Measurements from ENCODE around the gene DPY30.
"Not testable (repeated sequence)": the region's sequence is repeated elsewhere in the genome, so short reads cannot be mapped to it uniquely, and the experiment has no call there.

DPY30 gene

DNA sequence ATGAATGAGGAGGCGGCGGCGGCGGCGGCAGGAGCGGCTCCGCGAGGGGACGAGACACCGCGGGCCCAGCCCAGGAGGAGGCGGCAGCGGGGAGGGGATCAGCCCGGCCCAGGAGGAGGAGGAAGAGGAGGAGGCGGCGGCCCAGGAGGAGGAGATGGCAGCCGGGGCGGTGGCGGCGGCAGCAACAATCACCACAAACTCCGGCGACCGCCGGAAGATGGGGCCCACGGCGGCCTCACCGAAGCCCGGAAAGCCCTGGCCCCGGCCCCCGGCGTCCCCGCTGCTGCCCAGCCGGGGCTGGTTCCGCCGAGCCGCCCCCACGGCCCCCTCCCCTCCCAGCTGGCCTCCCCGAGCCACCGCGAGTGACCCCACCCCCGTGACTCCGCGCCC lies 29.3 kb downstream of the DPY30 start:
- in situ Hi-C loops (cut with MboI; ENCODE audit: low sequenced_read_pairs): not testable (repeated sequence)

DNA sequence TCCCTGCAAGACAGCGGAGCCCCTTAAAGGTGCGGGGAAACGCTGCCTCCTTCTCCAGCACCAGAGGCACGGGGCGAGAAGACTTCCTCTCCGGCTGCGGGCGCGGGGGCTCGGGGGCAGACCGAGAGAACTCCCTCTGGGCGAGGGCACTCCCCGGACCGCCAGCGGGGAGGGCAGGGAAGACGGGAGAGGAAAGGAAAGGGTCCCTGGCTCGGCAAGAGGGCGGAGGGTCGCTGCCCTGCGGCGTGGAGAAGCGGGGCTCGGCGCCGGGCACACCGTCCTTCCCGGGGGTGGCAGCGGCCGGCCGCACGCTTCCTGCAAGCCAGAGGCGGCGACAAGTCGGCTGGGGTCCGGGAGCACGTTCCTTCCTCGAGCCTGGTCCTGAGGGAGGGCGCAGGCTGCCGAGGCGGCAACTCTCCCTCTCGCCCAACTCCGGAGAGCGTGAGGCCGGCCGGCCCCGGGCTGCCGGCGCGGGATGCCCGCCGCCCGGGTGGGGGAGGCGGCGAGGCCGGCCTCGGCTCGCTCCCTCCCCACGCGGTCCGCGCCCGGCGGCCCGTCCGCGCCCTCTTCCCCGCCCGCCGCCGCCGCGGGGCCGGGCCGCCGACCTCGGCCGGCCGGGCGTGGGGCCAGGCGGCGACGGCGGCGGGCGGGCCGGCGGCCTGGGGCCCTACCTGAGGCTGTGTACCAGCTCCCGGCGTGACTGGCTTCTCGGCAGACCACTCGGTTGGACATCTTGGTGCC lies 29.9 kb downstream of the DPY30 start:
- in situ Hi-C loops (cut with MboI; ENCODE audit: low sequenced_read_pairs): no loop called here

DNA sequence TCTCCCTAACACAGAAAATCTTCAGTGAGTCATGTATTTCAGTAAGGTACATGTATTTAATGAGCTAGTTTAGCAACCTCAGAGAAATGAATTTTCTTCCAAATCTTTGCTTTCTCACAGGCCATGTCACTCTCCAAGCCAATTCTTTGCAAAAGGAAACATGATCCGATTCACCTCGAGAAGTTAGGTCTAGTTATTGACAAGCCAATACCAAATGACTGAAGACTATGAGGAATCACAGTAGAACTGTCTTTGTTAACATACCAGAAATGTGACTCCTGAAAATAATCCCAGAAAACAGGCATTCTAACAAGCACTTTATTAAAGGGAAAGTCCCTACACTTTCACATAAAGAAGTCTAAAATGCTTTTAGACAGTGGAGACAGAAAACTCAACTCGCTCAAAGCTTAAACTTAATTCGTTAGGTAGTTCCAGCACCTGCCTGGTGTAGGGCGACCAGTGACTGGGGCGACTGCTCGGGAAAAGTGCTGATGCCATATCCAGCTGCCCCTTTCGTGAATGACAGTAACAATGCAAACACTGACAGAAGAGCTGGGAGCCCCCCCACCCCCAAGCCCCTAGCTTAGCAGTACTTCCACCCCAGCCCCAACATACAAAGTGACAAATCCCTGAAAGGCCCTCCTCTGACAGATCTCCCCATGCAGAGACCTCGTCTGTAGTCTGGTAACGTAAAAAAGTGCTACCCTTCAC lies 30.6 kb downstream of the DPY30 start:
- in situ Hi-C loops (cut with MboI; ENCODE audit: low sequenced_read_pairs): no loop called here

DNA sequence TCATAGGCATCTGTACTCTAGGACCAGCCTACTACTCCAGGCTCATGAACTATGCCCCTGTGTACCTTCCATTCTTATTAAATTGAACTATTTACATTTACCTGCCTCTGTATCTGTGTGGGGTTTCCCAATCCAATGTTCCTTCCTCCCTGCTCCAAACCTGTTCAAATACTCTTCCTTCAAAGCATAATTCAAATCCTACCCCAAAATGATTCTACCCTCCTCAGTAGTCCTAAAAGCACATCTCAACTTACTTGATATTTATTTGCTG lies 32.5 kb downstream of the DPY30 start:
- in situ Hi-C loops (cut with MboI; ENCODE audit: low sequenced_read_pairs): no loop called here

DNA sequence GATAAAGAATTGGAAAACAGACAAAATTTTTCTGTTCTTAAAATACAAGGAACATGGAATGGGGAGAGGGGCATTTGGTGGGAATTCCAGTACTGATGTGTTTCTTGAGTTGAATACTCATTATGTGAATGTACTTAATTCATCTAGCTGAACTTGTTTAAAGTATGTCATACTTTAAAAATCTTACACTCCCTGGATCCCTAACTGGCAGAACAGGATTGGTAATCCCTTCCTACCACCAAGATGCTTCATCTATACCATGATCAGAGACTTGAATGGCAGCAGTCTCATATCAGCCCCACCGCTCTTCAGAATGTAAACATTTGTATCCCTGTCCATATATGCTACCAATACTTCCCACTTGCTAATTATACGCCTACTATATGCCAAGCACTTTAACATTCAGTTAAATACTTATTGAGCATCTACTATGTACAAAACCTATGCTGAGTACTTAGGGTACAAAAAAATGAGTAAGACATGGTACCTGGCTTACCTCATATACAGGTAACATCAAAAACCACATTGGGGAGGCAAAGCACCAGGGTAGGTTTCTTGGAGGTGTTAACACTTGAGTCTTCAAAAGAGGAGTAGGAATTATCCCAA lies 34.1 kb downstream of the DPY30 start:
- in situ Hi-C loops (cut with MboI; ENCODE audit: low sequenced_read_pairs): no loop called here

- in situ Hi-C loops (cut with MboI; ENCODE audit: low sequenced_read_pairs): no loop called here
Observed at GRCh38 chr2:32003791-32004190, 35.8 kb downstream of the DPY30 start.

- in situ Hi-C loops (cut with MboI; ENCODE audit: low sequenced_read_pairs): no loop called here
Observed at GRCh38 chr2:32002406-32002805, 37.2 kb downstream of the DPY30 start.

- in situ Hi-C loops (cut with MboI; ENCODE audit: low sequenced_read_pairs): no loop called here
Observed at GRCh38 chr2:31999438-31999837, 40.2 kb downstream of the DPY30 start.

GRCh38 chr2:31998731-31999383 lies 40.7 kb downstream of the DPY30 start:
- in situ Hi-C loops (cut with MboI; ENCODE audit: low sequenced_read_pairs): no loop called here

DNA sequence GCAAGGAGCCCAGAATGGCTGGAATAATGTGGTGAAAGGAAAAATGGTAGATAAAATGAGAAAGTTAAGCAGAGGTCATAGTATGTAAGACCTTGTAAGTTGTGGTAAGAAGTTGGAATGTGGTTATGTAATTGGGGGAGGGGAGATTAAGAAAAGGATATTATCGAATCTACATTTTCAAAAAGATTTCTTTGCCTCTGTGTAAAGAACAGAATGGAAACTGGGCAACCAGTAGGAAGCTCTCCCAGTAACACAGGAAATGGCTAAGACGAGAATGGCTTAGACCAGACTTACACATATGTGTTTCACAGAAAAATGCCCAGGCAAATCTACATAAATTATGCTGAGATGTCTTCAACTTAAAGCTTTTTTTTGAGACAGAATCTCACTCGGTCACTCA lies 42.0 kb downstream of the DPY30 start:
- in situ Hi-C loops (cut with MboI; ENCODE audit: low sequenced_read_pairs): no loop called here

GRCh38 chr2:31996571-31997150 lies 42.9 kb downstream of the DPY30 start:
- in situ Hi-C loops (cut with MboI; ENCODE audit: low sequenced_read_pairs): no loop called here

DNA sequence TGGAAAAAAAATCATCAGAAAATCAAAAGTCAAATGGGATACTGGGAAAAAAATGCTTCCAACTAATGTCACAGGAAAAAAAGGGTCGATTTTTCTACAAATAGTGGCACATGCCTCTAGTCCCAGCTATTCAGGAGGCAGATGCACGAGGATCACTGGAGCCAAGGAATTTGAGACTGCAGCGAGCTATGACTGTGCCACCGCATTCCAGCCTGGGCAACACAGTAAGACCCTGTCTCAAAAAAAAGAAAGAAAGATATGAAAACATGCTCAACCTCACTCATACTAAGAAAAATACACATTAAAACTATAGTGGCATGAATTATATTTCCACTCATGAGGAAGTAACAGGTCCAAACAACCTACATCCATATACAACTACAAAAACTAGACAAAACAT lies 46.7 kb downstream of the DPY30 start:
- in situ Hi-C loops (cut with MboI; ENCODE audit: low sequenced_read_pairs): no loop called here

- in situ Hi-C loops (cut with MboI; ENCODE audit: low sequenced_read_pairs): no loop called here
Observed at GRCh38 chr2:31992025-31992579, 47.5 kb downstream of the DPY30 start.

- in situ Hi-C loops (cut with MboI; ENCODE audit: low sequenced_read_pairs): no loop called here
Observed at GRCh38 chr2:31989946-31990345, 49.7 kb downstream of the DPY30 start.

- in situ Hi-C loops (cut with MboI; ENCODE audit: low sequenced_read_pairs): no loop called here
Observed at GRCh38 chr2:31987454-31988220, 52.0 kb downstream of the DPY30 start.

DNA sequence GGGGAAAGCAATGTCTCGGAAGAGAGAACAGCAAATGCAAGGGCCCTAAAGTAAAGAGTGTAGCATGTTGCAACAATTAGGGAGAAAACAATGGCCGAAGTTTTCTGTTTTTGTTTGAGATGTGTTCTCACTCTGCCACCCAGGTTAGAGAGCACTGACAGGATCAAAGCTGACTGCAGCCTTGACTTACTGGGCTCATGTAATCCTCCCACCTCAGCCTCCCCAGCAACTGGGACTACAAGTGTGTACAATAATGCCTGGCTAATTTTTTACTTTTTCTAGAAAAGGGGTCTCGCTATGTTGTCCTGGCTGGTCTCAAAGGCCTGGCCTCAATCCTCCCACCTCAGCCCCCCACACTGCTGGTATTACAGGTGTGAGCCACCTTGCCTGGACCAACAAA lies 52.7 kb downstream of the DPY30 start:
- in situ Hi-C loops (cut with MboI; ENCODE audit: low sequenced_read_pairs): no loop called here

GRCh38 chr2:31983762-31984467 lies 55.7 kb downstream of the DPY30 start:
- in situ Hi-C loops (cut with MboI; ENCODE audit: low sequenced_read_pairs): no loop called here

GRCh38 chr2:31980674-31981356 lies 58.8 kb downstream of the DPY30 start:
- in situ Hi-C loops (cut with MboI; ENCODE audit: low sequenced_read_pairs): no loop called here

GRCh38 chr2:31979956-31980355 lies 59.6 kb downstream of the DPY30 start:
- in situ Hi-C loops (cut with MboI; ENCODE audit: low sequenced_read_pairs): no loop called here

Measured in HL-60/S4 treated with phorbol 12-myristate 13-acetate at 8.2 ng/mL for 4 days and 3 days (cell line).